H9 (cell line): Measurements from ENCODE around the gene XXYLT1. TPM values are rescaled to one million over a fixed set of nuclear protein-coding genes. Genes with fewer than 3 reads are reported as not detected.

Experiments
- DNase-seq: peaks from one replicate; pipeline ENCODE4 v3.0.0-alpha.2; 2017
- H2AFZ ChIP-seq: one replicate; pipeline ENCODE4 v1.6.1; 2013; ENCODE audit warnings: mild to moderate bottlenecking, low read length, control low read depth, moderate library complexity
- H2AK5ac ChIP-seq: 2 replicates; pipeline ENCODE4 v1.6.1; 2013; ENCODE audit warnings: low read length, control low read depth, mixed read lengths; ENCODE audit not compliant: insufficient read length
- H2BK120ac ChIP-seq: one replicate; pipeline ENCODE4 v1.6.1; 2013; ENCODE audit warnings: low read depth, mild to moderate bottlenecking, low read length, control low read depth, inconsistent platforms; ENCODE audit not compliant: poor library complexity, severe bottlenecking
- H2BK12ac ChIP-seq: 2 replicates; pipeline ENCODE4 v1.6.1; 2013; ENCODE audit warnings: low read length, control low read depth, mixed read lengths, low read depth; ENCODE audit not compliant: insufficient read length
- H2BK15ac ChIP-seq: 2 replicates; pipeline ENCODE4 v1.6.1; 2013; ENCODE audit warnings: low read depth, low read length, control low read depth
- H2BK20ac ChIP-seq: one replicate; pipeline ENCODE4 v1.6.1; 2013; ENCODE audit warnings: low read depth, mild to moderate bottlenecking, low read length, control low read depth, inconsistent platforms; ENCODE audit not compliant: poor library complexity, severe bottlenecking
- H2BK5ac ChIP-seq: 2 replicates; pipeline ENCODE4 v1.6.1; 2013; ENCODE audit warnings: low read length, control low read depth, mixed read lengths; ENCODE audit not compliant: insufficient read length
- H3K14ac ChIP-seq: 2 replicates; pipeline ENCODE4 v1.6.1; 2013; ENCODE audit warnings: low read length, control low read depth; ENCODE audit not compliant: insufficient read depth
- H3K18ac ChIP-seq: 2 replicates; pipeline ENCODE4 v1.6.1; 2013; ENCODE audit warnings: low read depth, mild to moderate bottlenecking, mixed read lengths, low read length, control low read depth; ENCODE audit not compliant: insufficient read length
- H3K23ac ChIP-seq: 2 replicates; pipeline ENCODE4 v1.6.1; 2013; ENCODE audit warnings: low read length, control low read depth, mixed read lengths, low read depth; ENCODE audit not compliant: insufficient read length
- H3K23me2 ChIP-seq: 2 replicates; pipeline ENCODE4 v1.6.1; 2013; ENCODE audit warnings: low read depth, mild to moderate bottlenecking, mixed read lengths, low read length, control low read depth; ENCODE audit not compliant: insufficient read length, poor library complexity, severe bottlenecking
- H3K27ac ChIP-seq: 2 replicates; pipeline ENCODE4 v1.5.1; 2013; ENCODE audit warnings: low read length, control low read depth, mixed read lengths, low read depth; ENCODE audit not compliant: insufficient read length
- H3K27me3 ChIP-seq: 2 replicates; pipeline ENCODE4 v1.6.1; 2013; ENCODE audit warnings: low read length, control low read depth, inconsistent platforms; ENCODE audit not compliant: insufficient read depth
- H3K4ac ChIP-seq: 2 replicates; pipeline ENCODE4 v1.6.1; 2013; ENCODE audit warnings: low read depth, mild to moderate bottlenecking, control low read depth, inconsistent platforms, low read length, moderate library complexity
- H3K4me1 ChIP-seq: 2 replicates; pipeline ENCODE4 v1.6.1; 2013; ENCODE audit warnings: low read length, control low read depth, inconsistent platforms; ENCODE audit not compliant: insufficient read depth
- H3K4me2 ChIP-seq: 2 replicates; pipeline ENCODE4 v1.6.1; 2013; ENCODE audit warnings: low read length, control low read depth, mixed read lengths; ENCODE audit not compliant: insufficient read length, insufficient read depth
- H3K56ac ChIP-seq: 2 replicates; pipeline ENCODE4 v1.6.1; 2013; ENCODE audit warnings: low read depth, mild to moderate bottlenecking, mixed read lengths, low read length, control low read depth; ENCODE audit not compliant: insufficient read length
- H3K79me1 ChIP-seq: 2 replicates; pipeline ENCODE4 v1.6.1; 2013; ENCODE audit warnings: low read depth, mild to moderate bottlenecking, moderate library complexity, low read length, control low read depth, inconsistent platforms; ENCODE audit not compliant: insufficient read depth, poor library complexity, severe bottlenecking
- H3K79me2 ChIP-seq: 2 replicates; pipeline ENCODE4 v1.6.1; 2013; ENCODE audit warnings: low read length, control low read depth, inconsistent platforms; ENCODE audit not compliant: insufficient read depth
- H3K9ac ChIP-seq: 2 replicates; pipeline ENCODE4 v1.6.1; 2013; ENCODE audit warnings: low read length, control low read depth, mixed read lengths; ENCODE audit not compliant: insufficient read length; ENCODE audit errors: extremely low read depth
- H3K9me3 ChIP-seq: one replicate; pipeline ENCODE4 v1.6.1; 2013; ENCODE audit warnings: low read depth, low read length, inconsistent platforms; ENCODE audit not compliant: control insufficient read depth
- H3T11ph ChIP-seq: one replicate; pipeline ENCODE4 v1.6.1; 2013; ENCODE audit warnings: mild to moderate bottlenecking, low read length, control low read depth, inconsistent platforms
- H4K20me1 ChIP-seq: one replicate; pipeline ENCODE4 v1.6.1; 2013; ENCODE audit not compliant: control insufficient read depth, insufficient read length, insufficient read depth
- H4K5ac ChIP-seq: 2 replicates; pipeline ENCODE4 v1.6.1; 2013; ENCODE audit warnings: low read depth, mild to moderate bottlenecking, mixed read lengths, low read length, control low read depth; ENCODE audit not compliant: insufficient read length
- H4K8ac ChIP-seq: replicated peaks from 2 replicates; pipeline ENCODE4 v1.6.1; 2013; ENCODE audit warnings: low read length, control low read depth, mixed read lengths, low read depth; ENCODE audit not compliant: insufficient read length
- H4K91ac ChIP-seq: 2 replicates; pipeline ENCODE4 v1.6.1; 2013; ENCODE audit warnings: low read depth, mild to moderate bottlenecking, moderate library complexity, mixed read lengths, low read length, control low read depth; ENCODE audit not compliant: insufficient read length
- H3K27ac Mint-ChIP-seq, 3 experiments: 2 replicates in 2 of 3; 3 replicates in 1 of 3; pipeline ENCODE4 v1.8.0; 2020 to 2021; ENCODE audit warnings: mixed read lengths in 3 of 3, mild to moderate bottlenecking in 1 of 3, moderate library complexity in 1 of 3
- H3K27me3 Mint-ChIP-seq: 2 replicates; pipeline ENCODE4 v1.8.0; 2021; ENCODE audit warnings: low read depth, mild to moderate bottlenecking, moderate library complexity, mixed read lengths
- H3K36me3 Mint-ChIP-seq, 3 experiments: 2 replicates in 2 of 3; 3 replicates in 1 of 3; pipeline ENCODE4 v1.8.0; 2020 to 2021; ENCODE audit warnings: low read depth in 3 of 3, mixed read lengths in 3 of 3; ENCODE audit not compliant: insufficient read depth in 1 of 3
- H3K4me1 Mint-ChIP-seq, 2 experiments: 2 replicates each; pipeline ENCODE4 v1.8.0; 2020; ENCODE audit warnings: mixed read lengths in 2 of 2
- H3K4me3 Mint-ChIP-seq, 2 experiments: 2 replicates in 1 of 2; 3 replicates in 1 of 2; pipeline ENCODE4 v1.8.0; 2020 to 2021; ENCODE audit warnings: mild to moderate bottlenecking in 2 of 2, mixed read lengths in 2 of 2, moderate library complexity in 1 of 2
- H3K9me3 Mint-ChIP-seq, 2 experiments: 2 replicates in 1 of 2; 3 replicates in 1 of 2; pipeline ENCODE4 v1.8.0; 2020; ENCODE audit warnings: mild to moderate bottlenecking in 2 of 2, mixed read lengths in 2 of 2, moderate library complexity in 1 of 2
- CTCF ChIP-seq: fragments of 200-600 bp; sonication (generic); conservative IDR thresholded peaks from 3 replicates; pipeline ENCODE4 v1.8.0; 2021; ENCODE audit warnings: antibody characterized with exemption, mild to moderate bottlenecking
- WGBS: extraction: QIAGEN DNeasy Blood & Tissue Kit; methylation state at CpG from one replicate; pipeline ENCODE4 v1.1.7; 2013; ENCODE audit warnings: missing lambda C conversion rate, low lambda C conversion rate, mixed read lengths; ENCODE audit not compliant: insufficient read length; ENCODE audit errors: extremely low coverage; 5-methylcytosine and 5-hydroxymethylcytosine counted together
- total RNA-seq: library from RNA; stranded (reverse); gene quantifications from 2 replicates; pipeline ENCODE4 v1.2.1, GENCODE V29; 2021

XXYLT1 gene
- total RNA-seq, 1 experiment from 2014 or later: 22.7 TPM

GRCh38 chr3:195103623-195104022 lies 167.3 kb downstream of the XXYLT1 start:
- no peak overlapping the region for H3T11ph ChIP-seq
- no peak overlapping the region for H2BK12ac ChIP-seq
- H3K79me2 ChIP-seq: no peaks in the 10 kb centered on the region
- no peak overlapping the region for H4K5ac ChIP-seq
- Mint-ChIP-seq H3K27ac (peak overlapping the region in 1 of 3 experiments; percentile 34; a peak in 1 of 7 replicates), H3K9me3 (no peaks in the 10 kb centered on the region), H3K4me3 (no peak overlapping the region), H3K27me3 (peaks cover 1% of the 10 kb centered on the region), H3K36me3 (peaks cover 0 to 2% (median 0%) of the 10 kb centered on the region in 3 experiments; a peak in 3 of 7 replicates), H3K4me1 (peaks cover 16 to 21% of the 10 kb centered on the region in 2 experiments)
- no peak overlapping the region for H2BK20ac ChIP-seq
- H2AK5ac ChIP-seq: no peak overlapping the region
- no peaks in the 10 kb centered on the region for H4K20me1 ChIP-seq
- H2BK120ac ChIP-seq: no peak overlapping the region
- H3K56ac ChIP-seq: no peak overlapping the region
- no peaks in the 10 kb centered on the region for H3K27me3 ChIP-seq
- no peak overlapping the region for H3K9ac ChIP-seq
- no peak overlapping the region for H3K14ac ChIP-seq
- no peak overlapping the region for H4K8ac ChIP-seq
- H3K27ac ChIP-seq: no peak overlapping the region
- H4K91ac ChIP-seq: no peak overlapping the region
- H3K4ac ChIP-seq: no peak overlapping the region
- no peak overlapping the region for H2BK15ac ChIP-seq
- no peak overlapping the region for H3K23ac ChIP-seq
- no peaks in the 10 kb centered on the region for H3K9me3 ChIP-seq
- no peaks in the 10 kb centered on the region; the same call in 1 of the 2 replicates for H3K4me1 ChIP-seq
- peaks cover 3% of the 10 kb centered on the region for H3K23me2 ChIP-seq
- DNase-seq: no peak
- H2BK5ac ChIP-seq: no peak overlapping the region
- TF ChIP-seq CTCF: no peak
- H3K18ac ChIP-seq: no peak overlapping the region
- no CpG with 5 or more reads among the region's 2 CpGs for WGBS
- no peak overlapping the region for H3K4me2 ChIP-seq
- no peak overlapping the region for H2AFZ ChIP-seq
- H3K79me1 ChIP-seq: no peaks in the 10 kb centered on the region
